Memory B cell (primary cell): ENCODE data around the gene KCNIP2.

ENCODE experiments used
- ATAC-seq: fragments of 150-1000 bp; cut with Tn5 transposase; 2 replicates; pipeline ENCODE4 v1.10.0; 2021; ENCODE audit warnings: low read depth, mild to moderate bottlenecking, moderate library complexity
- DNase-seq, 2 donors: peaks; one replicate each; pipeline ENCODE4 v3.0.0; 2022; ENCODE audit warnings: low spot score in 2 of 2
- H3K27ac Mint-ChIP-seq: one replicate; pipeline ENCODE4 v1.8.0; 2022; ENCODE audit warnings: mild to moderate bottlenecking, moderate library complexity, mixed read lengths
- H3K27me3 Mint-ChIP-seq: one replicate; pipeline ENCODE4 v1.8.0; 2022; ENCODE audit warnings: mixed read lengths
- H3K36me3 Mint-ChIP-seq: one replicate; pipeline ENCODE4 v1.8.0; 2022; ENCODE audit warnings: mild to moderate bottlenecking, mixed read lengths
- H3K4me1 Mint-ChIP-seq: one replicate; pipeline ENCODE4 v1.8.0; 2022; ENCODE audit warnings: mixed read lengths
- H3K4me3 Mint-ChIP-seq: one replicate; pipeline ENCODE4 v1.8.0; 2022; ENCODE audit warnings: mild to moderate bottlenecking, moderate library complexity, mixed read lengths
- H3K9me3 Mint-ChIP-seq: one replicate; pipeline ENCODE4 v1.8.0; 2022; ENCODE audit warnings: mixed read lengths

Gene KCNIP2

DNA sequence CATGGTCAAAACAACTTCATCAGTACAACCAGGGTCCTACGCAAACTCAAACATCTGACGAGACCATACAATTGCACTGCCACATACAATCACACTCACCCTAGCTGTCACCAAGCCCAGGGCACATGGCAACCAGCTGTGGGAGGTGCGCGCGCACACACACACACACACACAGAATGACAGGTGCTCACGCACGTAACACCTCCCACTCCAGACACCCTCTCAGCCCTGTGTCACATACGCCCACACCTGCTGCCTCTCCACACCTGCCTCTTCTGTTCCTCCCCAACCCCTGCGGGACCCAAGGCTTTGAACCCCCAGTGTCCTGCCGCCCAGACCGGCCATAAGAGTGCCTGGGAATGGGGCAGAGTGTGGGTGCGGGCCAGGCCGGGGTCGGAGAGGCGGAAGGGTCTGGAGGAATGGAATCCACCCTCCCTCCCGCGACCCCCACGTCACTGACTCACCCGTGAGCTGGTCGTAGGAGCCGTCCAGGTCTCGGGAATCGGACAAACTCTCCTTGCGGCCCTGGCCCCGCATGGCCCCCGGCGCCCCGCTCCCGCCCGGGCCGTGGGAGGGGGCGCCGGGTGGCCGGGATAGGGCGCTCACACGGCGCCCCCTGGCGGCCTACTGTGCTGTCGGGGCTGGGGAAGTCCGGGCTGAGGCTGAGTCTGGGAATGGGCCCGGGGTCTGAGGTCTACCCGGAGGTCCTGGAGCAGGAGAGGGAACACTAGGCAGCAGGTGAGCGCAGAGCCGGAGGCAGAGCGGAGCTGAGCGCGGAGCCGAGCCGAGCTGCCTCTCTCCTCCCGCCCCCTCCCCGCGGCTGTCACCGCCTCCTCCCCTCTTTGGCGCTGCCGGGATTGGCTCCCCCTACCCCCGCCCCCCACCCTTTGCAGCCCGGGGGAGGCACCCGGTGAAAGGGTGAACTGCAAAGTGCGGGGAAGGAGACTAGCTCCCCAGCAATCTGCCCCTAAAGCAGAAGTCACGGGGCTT, at the start of gene KCNIP2:
KCNIP2 (minus strand) TSS at position 769 of the 990 bp plus-strand sequence; CDS start at position 537, 232 bp downstream.
- peak; percentile 62 to 65 for DNase-seq
- Mint-ChIP-seq H3K27me3 (no peaks in the 10 kb centered on the region), H3K27ac (peak within 1 kb of the TSS; percentile 64), H3K4me3 (peak within 1 kb of the TSS; percentile 73), H3K4me1 (peaks cover 41% of the 10 kb centered on the region), H3K36me3 (peaks cover 2% of the 10 kb centered on the region), H3K9me3 (no peaks in the 10 kb centered on the region)
- peak; percentile 73 for ATAC-seq

DNA sequence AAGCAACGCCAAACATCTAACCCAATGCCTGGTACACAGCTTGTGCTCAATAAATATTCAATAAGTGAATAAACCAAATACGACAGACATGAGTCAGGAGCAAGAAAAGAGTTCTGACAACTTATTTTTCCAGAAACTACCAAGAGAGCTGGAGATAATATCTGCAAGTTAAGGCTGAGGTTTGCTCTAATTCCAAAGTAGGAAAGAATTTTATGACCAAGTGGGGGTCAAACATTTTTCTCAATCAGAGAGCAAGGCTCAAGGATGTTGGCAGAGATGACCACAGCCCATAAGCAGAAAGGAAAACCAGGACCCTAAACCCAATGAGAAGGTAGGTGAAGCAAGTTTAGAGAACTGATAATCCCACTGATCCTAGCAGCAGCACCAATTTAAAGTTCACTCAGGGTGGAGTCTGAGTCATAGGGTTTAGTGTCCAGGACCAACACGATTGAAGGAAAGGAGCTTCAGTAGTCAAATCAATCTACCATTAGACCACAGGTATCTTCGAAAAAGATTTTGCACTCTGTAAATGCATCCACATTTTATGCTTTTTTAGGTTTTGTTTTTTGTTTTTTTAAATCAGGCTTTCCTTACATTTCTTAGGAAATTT, 49.3 kb upstream of the KCNIP2 start:
- H3K4me3 Mint-ChIP-seq = no peak overlapping the region
- H3K36me3 Mint-ChIP-seq = peaks cover 3% of the 10 kb centered on the region
- no peak for DNase-seq
- ATAC-seq = no peak
- no peak overlapping the region for H3K27ac Mint-ChIP-seq
- H3K4me1 Mint-ChIP-seq = peaks cover 43% of the 10 kb centered on the region
- no peaks in the 10 kb centered on the region for H3K27me3 Mint-ChIP-seq
- H3K9me3 Mint-ChIP-seq = no peaks in the 10 kb centered on the region

DNA sequence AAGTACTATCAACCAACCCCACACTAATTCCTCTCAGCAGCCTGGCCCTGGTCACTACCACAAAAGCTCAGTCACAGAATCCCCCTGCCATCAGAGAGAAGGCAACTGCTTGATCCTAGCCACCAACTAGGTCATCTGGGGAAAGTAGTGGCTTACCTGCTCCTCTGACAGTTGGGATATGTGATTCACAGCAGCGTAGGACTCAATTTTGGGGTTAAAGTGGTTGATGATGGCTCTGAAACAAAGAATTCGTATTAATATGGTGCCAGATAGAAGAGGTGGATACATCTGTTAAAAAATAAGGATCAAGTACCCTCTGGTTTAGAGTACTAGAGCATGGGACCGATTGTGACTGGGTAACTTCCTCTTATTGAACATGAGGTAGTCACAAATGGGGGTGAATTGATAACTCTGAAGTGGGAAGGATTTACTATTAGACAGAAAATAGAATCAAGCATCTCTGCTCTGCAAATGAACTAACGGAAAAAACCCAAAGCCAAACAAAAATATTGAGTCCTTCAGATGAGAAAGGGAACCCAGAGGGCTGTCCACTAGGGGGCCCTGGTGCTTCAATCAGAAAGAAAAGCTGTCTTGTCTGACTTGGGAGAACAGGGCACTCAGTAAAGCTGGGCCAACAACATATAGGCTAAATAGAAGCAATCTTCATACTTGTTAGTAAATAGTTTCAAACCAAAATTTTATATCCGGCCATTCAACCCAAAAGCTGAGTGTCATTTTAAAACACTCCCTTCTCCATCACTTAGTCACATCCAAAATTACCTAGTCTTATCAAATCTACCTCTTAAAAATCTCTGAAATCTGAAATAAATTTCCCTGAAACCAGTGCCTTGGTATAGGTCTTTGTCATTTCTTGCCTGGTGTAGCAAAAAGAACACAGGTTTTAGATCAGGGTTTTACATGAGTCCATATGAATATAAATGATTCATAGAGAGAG, 45.9 kb upstream of the KCNIP2 start:
- peaks cover 33% of the 10 kb centered on the region for H3K4me1 Mint-ChIP-seq
- no peaks in the 10 kb centered on the region for H3K9me3 Mint-ChIP-seq
- peak overlapping the region; percentile 74 for H3K4me3 Mint-ChIP-seq
- DNase-seq (peak; percentile 70 to 76), ATAC-seq (peak; percentile 94)
- H3K27me3 Mint-ChIP-seq = no peaks in the 10 kb centered on the region
- H3K27ac Mint-ChIP-seq = peak overlapping the region; percentile 75
- peaks cover 8% of the 10 kb centered on the region for H3K36me3 Mint-ChIP-seq

DNA sequence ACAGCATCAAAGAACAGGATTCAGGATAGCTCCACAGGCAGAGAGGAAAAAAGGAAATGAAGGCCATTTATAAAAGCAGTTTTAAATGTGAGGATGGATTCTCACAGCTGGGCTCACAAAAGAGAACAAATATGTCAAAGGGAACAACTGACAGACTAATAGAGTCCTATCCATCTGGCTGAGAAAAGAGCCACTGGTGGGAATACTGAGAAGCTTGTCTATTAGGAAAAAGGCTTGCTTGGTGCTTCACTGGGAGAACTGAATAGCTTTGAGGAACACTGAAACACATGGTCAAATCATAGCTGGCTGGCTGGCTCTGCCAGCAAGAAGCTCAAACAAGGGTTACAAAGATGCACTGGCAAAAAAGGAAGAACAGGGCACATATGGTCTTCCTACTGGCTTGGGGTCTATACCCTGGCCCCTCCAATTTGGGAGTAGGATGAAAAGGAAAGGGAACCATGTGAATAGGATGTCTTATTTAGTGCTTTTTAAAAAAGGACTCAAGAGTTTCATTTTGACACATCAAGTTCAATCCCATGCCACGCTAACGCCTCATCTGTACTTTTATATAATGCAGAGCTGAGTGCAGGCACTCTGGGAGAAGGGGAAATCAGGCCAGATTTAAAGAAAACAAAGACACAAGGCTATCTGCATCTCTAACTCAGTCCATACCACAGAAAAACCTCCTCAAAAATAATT, 44.8 kb upstream of the KCNIP2 start:
- DNase-seq = no peak
- H3K9me3 Mint-ChIP-seq = no peaks in the 10 kb centered on the region
- peaks cover 28% of the 10 kb centered on the region for H3K4me1 Mint-ChIP-seq
- peak overlapping the region; percentile 27 for H3K4me3 Mint-ChIP-seq
- H3K36me3 Mint-ChIP-seq = peaks cover 10% of the 10 kb centered on the region
- no peak for ATAC-seq
- no peaks in the 10 kb centered on the region for H3K27me3 Mint-ChIP-seq
- H3K27ac Mint-ChIP-seq = peak overlapping the region; percentile 75

DNA sequence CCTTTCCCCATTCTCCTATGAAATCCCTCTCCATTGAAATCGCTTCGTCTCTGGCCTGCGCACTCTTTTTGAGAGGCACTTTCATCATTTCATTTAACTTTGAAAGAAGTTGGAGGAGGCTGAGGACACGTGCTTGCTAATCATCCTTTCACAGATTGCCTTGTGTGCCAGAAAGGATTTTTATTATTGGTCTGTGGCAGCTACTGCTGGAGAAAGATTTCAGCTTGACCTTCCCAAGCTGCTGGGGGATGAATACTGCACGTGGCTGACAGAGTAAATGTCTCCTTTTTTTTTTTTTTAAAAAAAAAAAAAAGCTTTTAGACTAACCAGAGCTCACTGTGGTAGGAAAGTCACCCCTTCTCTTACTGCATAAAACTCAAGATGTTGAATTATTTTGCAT, 44.2 kb upstream of the KCNIP2 start:
- H3K9me3 Mint-ChIP-seq = no peaks in the 10 kb centered on the region
- ATAC-seq (no peak), DNase-seq (no peak)
- H3K27ac Mint-ChIP-seq = peak overlapping the region; percentile 75
- H3K4me1 Mint-ChIP-seq = peaks cover 24% of the 10 kb centered on the region
- no peaks in the 10 kb centered on the region for H3K27me3 Mint-ChIP-seq
- no peak overlapping the region for H3K4me3 Mint-ChIP-seq
- peaks cover 10% of the 10 kb centered on the region for H3K36me3 Mint-ChIP-seq

DNA sequence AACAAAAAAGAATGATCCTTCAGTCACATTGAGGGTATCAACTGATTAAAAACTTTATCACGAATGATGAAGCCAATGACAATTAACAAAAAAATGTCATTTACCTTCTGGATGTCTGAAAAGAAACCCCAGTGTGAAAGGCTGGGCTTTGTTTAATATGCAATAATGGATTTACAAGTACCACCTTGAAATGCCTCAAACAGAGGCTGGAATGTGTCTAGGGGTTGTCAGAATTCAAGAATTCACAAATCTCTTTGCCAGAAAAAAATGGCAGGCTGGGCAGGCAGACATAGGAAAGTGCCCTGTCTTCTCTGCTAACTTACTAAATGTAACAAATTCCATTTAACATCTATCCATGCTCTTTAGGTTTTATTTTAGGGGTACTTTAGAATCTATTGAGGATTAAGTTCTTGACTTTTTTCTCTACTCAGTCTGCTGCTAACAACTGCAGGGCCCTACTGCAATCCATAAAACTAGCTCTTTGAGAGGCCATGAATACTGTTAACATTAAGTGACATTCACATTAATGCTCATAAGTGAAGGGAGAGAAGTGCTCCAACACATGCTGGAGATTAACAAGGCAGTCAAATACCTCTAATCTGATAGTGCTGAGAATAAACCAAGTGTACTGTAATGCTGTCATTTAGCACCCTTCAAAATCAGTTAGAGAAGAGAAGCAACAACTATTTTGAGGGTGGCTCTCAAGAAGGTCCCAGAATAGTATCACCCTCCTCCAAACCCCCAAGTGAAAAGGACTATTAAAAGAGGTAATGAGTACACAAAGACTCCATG, 43.1 kb upstream of the KCNIP2 start:
- H3K9me3 Mint-ChIP-seq = no peaks in the 10 kb centered on the region
- H3K27ac Mint-ChIP-seq = peak overlapping the region; percentile 75
- H3K4me1 Mint-ChIP-seq = peaks cover 27% of the 10 kb centered on the region
- H3K4me3 Mint-ChIP-seq = no peak overlapping the region
- H3K36me3 Mint-ChIP-seq = peaks cover 11% of the 10 kb centered on the region
- no peak for DNase-seq
- no peak for ATAC-seq
- no peaks in the 10 kb centered on the region for H3K27me3 Mint-ChIP-seq

DNA sequence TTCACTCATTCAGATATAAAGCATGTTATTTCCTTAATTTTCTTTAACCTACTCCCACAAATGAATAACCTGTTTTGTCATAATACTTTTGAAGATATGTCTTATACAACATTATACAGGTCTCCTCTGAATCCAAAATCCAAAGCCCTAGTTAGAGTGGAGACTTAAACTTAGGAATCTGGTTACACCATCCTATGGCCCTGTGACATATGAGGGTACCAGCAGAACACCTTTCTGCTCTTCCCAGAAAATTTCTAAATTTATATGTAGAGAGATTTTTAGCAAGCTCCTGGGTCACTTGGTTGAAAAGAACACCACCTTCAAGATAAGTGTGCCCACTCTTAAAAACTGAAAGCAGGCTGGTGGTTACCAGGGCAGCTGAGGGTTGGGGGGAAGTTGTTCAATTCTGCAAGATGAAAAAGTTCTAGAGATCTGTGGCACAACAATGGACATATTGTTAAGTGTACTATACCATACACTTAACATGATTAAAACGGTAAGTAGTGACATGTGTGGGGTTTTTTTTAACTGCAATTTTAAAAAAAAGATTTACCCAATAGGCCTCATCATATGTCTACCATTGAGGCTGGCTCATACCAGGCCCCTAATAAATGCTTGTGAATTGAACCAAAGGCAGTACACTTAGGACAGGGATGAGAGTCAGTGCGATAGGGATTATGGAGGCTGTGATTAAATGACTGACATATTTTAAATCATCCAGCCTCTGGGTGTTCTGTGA, 37.6 kb upstream of the KCNIP2 start:
- Mint-ChIP-seq H3K27ac (peak overlapping the region; percentile 41), H3K4me3 (no peak overlapping the region), H3K36me3 (peaks cover 14% of the 10 kb centered on the region), H3K9me3 (no peaks in the 10 kb centered on the region), H3K4me1 (peaks cover 8% of the 10 kb centered on the region), H3K27me3 (no peaks in the 10 kb centered on the region)
- no peak for DNase-seq
- no peak for ATAC-seq

DNA sequence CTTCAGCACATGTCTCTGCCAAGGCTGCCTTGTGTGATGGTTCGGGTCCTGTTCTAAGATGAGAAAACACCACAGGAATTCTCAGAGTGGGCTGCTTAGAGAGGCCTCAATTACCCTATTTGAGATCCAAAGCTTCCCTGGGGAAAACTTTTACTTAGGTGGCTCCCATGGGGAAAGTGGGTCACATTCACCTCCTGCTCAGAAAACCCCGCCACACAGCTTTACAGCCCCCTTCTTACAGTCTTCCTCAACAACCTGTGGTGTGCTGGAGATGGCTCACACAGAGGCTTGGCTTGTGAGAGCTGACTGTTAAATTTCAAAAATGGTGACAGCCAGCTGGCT, 36.6 kb upstream of the KCNIP2 start:
- H3K36me3 Mint-ChIP-seq = peaks cover 11% of the 10 kb centered on the region
- no peak for ATAC-seq

DNA sequence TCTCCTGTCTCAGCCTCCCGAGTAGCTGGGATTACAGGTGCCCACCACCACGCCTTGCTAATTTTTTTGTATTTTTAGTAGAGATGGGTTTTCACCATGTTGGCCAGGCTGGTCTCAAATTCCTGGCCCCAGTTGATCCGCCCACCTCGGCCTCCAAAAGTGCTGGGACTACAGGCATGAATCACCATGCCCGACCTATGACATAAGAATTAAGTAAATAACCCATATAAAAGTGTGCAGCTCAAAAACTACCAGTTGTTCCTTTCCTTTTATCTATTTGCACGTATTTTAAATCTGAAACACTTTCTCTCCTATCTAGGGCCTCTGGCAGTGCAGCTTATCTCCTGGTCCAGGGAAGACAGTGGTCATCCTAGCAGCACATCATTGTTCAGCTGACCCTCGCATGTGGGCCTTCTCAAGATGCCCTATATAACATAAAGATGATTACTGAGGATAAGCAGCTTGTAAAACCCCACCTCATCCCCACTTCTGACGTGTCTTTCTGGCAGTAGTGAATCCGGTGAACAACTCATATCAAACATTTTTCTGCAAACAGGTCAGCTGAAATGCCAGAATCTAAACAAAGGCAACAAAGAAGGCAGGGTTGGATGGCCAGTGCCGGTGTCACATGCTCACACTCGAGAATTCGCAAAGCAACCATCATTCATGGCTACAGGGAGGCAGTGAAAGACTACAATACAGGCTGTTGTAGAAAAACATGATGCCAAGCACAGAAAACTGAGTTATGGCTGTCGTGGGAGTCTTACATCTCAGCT, 36.0 kb upstream of the KCNIP2 start:
- DNase-seq (no peak), ATAC-seq (no peak)
- Mint-ChIP-seq H3K9me3 (no peaks in the 10 kb centered on the region), H3K4me3 (no peak overlapping the region), H3K4me1 (peaks cover 16% of the 10 kb centered on the region), H3K27ac (peak overlapping the region; percentile 39), H3K27me3 (no peaks in the 10 kb centered on the region), H3K36me3 (peaks cover 9% of the 10 kb centered on the region)

More for the DNA sequence above, 36.6 kb upstream of the KCNIP2 start:
- Mint-ChIP-seq H3K4me3 (no peak overlapping the region), H3K27me3 (no peaks in the 10 kb centered on the region), H3K27ac (peak overlapping the region; percentile 41), H3K4me1 (peaks cover 12% of the 10 kb centered on the region), H3K9me3 (no peaks in the 10 kb centered on the region)
- DNase-seq = no peak

DNA sequence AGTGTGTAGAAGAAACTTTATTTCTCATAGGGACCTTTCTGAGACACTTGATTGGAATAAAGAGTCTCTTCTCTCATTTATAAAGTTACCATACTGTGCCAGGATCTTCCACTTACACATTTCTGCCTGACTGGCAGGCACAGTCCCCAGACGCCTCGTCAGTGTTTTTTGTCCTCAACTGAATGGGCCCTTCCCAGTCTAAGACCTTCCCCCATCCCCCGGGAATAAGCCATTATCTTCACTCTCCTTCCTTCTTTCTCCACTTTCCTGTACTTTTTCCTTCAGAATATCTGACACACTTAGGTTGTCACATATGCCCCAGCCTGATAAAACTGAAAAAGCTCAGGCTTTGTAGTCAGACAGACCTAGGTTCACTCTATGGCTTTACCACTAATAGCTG, 35.3 kb upstream of the KCNIP2 start:
- peaks cover 9% of the 10 kb centered on the region for H3K36me3 Mint-ChIP-seq
- no peak overlapping the region for H3K4me3 Mint-ChIP-seq
- peak overlapping the region; percentile 25 for H3K27ac Mint-ChIP-seq
- no peak for DNase-seq
- peaks cover 18% of the 10 kb centered on the region for H3K4me1 Mint-ChIP-seq
- no peaks in the 10 kb centered on the region for H3K9me3 Mint-ChIP-seq
- no peaks in the 10 kb centered on the region for H3K27me3 Mint-ChIP-seq
- no peak for ATAC-seq

DNA sequence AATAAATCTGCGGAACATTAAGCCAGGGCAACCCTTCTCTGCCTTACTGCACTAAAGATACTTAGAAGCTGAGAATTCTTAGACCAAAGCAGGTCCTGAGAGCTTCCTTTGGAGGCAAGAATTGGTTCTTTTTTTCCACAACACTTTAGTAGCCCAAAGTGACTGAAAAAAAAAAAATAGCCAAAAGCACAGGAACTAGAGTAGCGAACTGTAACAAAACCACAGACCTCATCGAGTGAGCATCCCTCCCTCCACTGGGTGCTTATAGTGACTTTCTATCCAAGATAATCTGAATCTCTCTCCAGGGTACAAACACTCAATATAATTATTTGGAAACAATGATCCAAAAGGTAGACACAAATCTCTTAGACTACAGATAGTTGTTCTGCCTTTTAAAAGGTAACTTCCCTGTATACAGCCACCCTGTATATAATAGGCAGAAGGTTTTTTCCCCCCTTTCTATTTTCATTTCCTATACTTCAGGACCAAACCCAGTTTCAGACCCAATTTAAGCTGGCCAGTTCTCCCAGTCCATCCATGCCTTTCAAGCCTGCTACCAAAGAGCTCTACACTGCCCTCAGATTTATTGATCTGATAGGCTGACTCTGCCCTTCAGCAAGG, 31.6 kb upstream of the KCNIP2 start:
- no peak overlapping the region for H3K4me3 Mint-ChIP-seq
- DNase-seq (no peak), ATAC-seq (peak; percentile 70)
- no peaks in the 10 kb centered on the region for H3K27me3 Mint-ChIP-seq
- peaks cover 6% of the 10 kb centered on the region for H3K36me3 Mint-ChIP-seq
- peak overlapping the region; percentile 52 for H3K27ac Mint-ChIP-seq
- H3K9me3 Mint-ChIP-seq = no peaks in the 10 kb centered on the region
- peaks cover 15% of the 10 kb centered on the region for H3K4me1 Mint-ChIP-seq
